DND-41 (cell line): ENCODE measurements around the gene TOMM22.

Experiments used
- EZH2 ChIP-seq: IDR thresholded peaks from 3 replicates; pipeline ENCODE4 v1.6.1; 2012; ENCODE audit warnings: borderline replicate concordance, low read depth, mild to moderate bottlenecking, moderate library complexity, low read length, inconsistent platforms; ENCODE audit not compliant: severe bottlenecking
- TF ChIP-seq, protein P1 (sequence below): IDR thresholded peaks from 2 replicates; pipeline ENCODE4 v1.5.1; 2012; ENCODE audit warnings: borderline replicate concordance, low read length, moderate library complexity, mild to moderate bottlenecking; ENCODE audit not compliant: poor library complexity, severe bottlenecking; ENCODE audit errors: extremely low read depth

DNA sequence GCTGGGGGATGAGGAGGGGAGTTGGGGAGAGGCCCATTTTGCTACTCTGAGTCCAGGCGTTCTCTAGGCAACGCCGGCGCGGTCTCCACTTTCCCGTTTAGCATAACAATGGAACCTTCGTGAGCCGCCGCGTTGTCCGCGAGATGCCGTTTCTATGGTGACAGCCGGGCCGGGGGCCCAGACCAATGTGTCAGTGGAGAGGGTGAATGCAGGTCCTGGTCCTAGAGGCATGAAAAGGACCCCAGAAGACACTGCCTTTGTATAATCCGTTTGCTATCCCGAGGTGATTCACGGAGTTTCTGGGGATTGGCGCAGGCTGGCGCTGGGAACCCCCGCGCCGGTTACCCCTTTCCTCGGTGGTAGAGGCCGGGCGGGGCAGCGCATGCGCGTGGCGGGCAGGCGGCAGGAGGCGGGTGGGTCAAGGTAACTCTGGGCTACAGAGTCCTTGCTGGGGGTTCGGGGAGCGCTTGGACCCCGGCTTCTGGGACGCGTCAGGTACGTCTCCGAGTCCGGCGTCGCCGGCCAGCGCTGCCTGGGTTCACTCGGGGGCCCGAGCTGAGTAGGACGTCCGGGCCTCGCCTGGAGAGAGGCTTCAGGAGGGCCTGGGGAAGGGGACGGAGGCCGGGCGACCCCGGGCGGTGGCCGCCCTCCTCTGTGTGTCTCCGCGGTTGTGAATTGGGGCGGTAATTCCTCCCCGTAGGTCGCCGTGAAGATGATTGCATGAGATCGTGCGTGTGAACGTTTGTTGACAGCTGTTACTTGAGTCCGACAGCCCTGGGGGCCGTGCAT lies 25.3 kb upstream of the TOMM22 start, which contains the start of the genes CBY1 and FAM227A:
- TF ChIP-seq, protein P1, sequence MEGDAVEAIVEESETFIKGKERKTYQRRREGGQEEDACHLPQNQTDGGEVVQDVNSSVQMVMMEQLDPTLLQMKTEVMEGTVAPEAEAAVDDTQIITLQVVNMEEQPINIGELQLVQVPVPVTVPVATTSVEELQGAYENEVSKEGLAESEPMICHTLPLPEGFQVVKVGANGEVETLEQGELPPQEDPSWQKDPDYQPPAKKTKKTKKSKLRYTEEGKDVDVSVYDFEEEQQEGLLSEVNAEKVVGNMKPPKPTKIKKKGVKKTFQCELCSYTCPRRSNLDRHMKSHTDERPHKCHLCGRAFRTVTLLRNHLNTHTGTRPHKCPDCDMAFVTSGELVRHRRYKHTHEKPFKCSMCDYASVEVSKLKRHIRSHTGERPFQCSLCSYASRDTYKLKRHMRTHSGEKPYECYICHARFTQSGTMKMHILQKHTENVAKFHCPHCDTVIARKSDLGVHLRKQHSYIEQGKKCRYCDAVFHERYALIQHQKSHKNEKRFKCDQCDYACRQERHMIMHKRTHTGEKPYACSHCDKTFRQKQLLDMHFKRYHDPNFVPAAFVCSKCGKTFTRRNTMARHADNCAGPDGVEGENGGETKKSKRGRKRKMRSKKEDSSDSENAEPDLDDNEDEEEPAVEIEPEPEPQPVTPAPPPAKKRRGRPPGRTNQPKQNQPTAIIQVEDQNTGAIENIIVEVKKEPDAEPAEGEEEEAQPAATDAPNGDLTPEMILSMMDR, result peak; percentile 5
- no peak for TF ChIP-seq EZH2
